Measurements from ENCODE around the gene TMEM271. TPM values are rescaled to one million over a fixed set of nuclear protein-coding genes. Genes with fewer than 3 reads are reported as not detected.
"Not testable (repeated sequence)": the region's sequence is repeated elsewhere in the genome, so short reads cannot be mapped to it uniquely, and the experiment has no call there.

The TMEM271 gene
- total and polyA plus RNA-seq, 2 donors (not counting 1 experiment from before 2014, with no cell fraction given) = not detected

DNA sequence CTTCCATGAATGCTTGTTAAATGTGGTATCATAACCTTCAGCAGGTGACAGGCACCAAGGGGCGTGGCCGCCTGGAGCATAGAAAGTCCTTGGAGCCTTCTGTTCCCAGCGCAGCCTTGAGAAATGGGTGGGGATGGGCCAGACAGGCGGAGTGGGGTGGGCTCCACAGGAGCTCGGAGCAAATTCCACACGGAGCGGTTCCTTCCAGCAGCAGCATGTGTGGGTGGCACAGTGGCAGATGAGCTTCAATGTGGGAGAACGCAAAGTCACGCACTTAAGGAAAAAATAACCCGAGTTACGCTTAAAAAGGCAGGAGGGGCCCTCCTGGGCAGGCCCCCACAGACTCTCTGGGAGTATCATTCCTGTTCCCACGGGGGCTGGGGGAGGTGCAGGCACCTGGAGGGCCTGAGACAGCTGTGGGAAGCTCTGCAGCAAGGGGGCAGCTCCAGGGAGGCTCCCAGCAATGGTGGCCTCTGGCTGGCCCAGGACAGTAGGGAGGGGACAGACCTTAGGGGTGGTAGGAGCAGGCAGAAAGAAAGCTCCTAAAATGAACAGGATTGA lies 15.3 kb downstream of the TMEM271 start:
- Histone ChIP-seq H3K4me3 (replicated peaks in 1 of 4; ENCODE audit: control extremely low read depth in 1 of 4, insufficient read depth in 1 of 4, low read depth in 3 of 4, low read length in 4 of 4) (no peak overlapping the region), H3K9me3 (ENCODE audit: control insufficient read depth, insufficient read depth, low read depth, low read length) (no peaks in the 10 kb centered on the region), H2AFZ (ENCODE audit: low read length) (no peak overlapping the region), H3K36me3 (ENCODE audit: control insufficient read depth, insufficient read depth, low read length) (no peaks in the 10 kb centered on the region), H3K9ac (ENCODE audit: insufficient read depth, low read length) (no peak overlapping the region), H3K27ac (ENCODE audit: insufficient read depth, low read length) (no peak overlapping the region), H3K79me2 (ENCODE audit: control insufficient read depth, insufficient read depth, low read length) (no peaks in the 10 kb centered on the region), H3K4me1 (ENCODE audit: control insufficient read depth, extremely low read depth, insufficient read depth, low read length) (no peaks in the 10 kb centered on the region), H3K4me2 (ENCODE audit: extremely low read depth, insufficient read depth, low read length) (no peak overlapping the region), H4K20me1 (ENCODE audit: control insufficient read depth, extremely low read depth, insufficient read depth, low read length) (no peaks in the 10 kb centered on the region), H3K27me3 (ENCODE audit: control insufficient read depth, insufficient read depth, low read length) (no peaks in the 10 kb centered on the region)
- TF ChIP-seq, protein P1, sequence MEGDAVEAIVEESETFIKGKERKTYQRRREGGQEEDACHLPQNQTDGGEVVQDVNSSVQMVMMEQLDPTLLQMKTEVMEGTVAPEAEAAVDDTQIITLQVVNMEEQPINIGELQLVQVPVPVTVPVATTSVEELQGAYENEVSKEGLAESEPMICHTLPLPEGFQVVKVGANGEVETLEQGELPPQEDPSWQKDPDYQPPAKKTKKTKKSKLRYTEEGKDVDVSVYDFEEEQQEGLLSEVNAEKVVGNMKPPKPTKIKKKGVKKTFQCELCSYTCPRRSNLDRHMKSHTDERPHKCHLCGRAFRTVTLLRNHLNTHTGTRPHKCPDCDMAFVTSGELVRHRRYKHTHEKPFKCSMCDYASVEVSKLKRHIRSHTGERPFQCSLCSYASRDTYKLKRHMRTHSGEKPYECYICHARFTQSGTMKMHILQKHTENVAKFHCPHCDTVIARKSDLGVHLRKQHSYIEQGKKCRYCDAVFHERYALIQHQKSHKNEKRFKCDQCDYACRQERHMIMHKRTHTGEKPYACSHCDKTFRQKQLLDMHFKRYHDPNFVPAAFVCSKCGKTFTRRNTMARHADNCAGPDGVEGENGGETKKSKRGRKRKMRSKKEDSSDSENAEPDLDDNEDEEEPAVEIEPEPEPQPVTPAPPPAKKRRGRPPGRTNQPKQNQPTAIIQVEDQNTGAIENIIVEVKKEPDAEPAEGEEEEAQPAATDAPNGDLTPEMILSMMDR (conservative IDR thresholded peaks at IDR 0.05 in 1 of 2, IDR thresholded peaks at IDR 0.05 in 1 of 2; ENCODE audit: low read depth in 1 of 2, low read length in 2 of 2) = no peak
- no peak for TF ChIP-seq EZH2 (IDR thresholded peaks at IDR 0.05; ENCODE audit: low read length, missing control alignments)
- no peak for DNase-seq (ENCODE audit: low read depth in 2 of 2)

DNA sequence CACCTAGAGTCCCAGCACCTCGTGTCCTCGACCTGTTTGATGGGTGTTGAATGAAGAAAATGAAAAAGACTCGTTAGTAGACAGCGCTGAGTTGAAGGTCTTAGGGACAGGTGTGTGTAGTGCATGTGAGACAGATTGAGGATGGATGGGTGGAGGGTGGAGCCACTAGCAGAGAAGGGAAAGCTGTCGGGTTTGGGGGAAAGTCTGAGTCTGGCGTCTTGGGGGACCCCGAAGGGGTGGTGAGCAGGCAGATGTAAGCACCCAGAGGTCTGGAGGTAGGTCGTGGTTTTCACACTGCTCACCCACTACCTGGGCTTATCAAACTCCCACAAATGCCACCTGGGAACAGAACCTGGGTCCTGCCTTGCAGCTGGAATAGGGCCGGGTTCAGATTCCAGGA lies 16.0 kb downstream of the TMEM271 start:
- H3K27ac ChIP-seq (ENCODE audit: insufficient read depth, low read length) = no peak overlapping the region
- no peak overlapping the region for H2AFZ ChIP-seq (ENCODE audit: low read length)
- no peaks in the 10 kb centered on the region for H3K79me2 ChIP-seq (ENCODE audit: control insufficient read depth, insufficient read depth, low read length)
- H3K4me2 ChIP-seq (ENCODE audit: extremely low read depth, insufficient read depth, low read length) = no peak overlapping the region
- H3K9me3 ChIP-seq (ENCODE audit: control insufficient read depth, insufficient read depth, low read depth, low read length) = no peaks in the 10 kb centered on the region
- H3K36me3 ChIP-seq (ENCODE audit: control insufficient read depth, insufficient read depth, low read length) = no peaks in the 10 kb centered on the region
- H3K9ac ChIP-seq (ENCODE audit: insufficient read depth, low read length) = no peak overlapping the region
- H3K4me3 ChIP-seq (replicated peaks in 1 of 4; ENCODE audit: control extremely low read depth in 1 of 4, insufficient read depth in 1 of 4, low read depth in 3 of 4, low read length in 4 of 4) = no peak overlapping the region
- peaks cover 3% of the 10 kb centered on the region for H3K27me3 ChIP-seq (ENCODE audit: control insufficient read depth, insufficient read depth, low read length)
- H3K4me1 ChIP-seq (ENCODE audit: control insufficient read depth, extremely low read depth, insufficient read depth, low read length) = no peaks in the 10 kb centered on the region
- DNase-seq (ENCODE audit: low read depth in 2 of 2) = no peak
- TF ChIP-seq, protein P1 (conservative IDR thresholded peaks at IDR 0.05 in 1 of 2, IDR thresholded peaks at IDR 0.05 in 1 of 2; ENCODE audit: low read depth in 1 of 2, low read length in 2 of 2) = no peak
- TF ChIP-seq EZH2 (IDR thresholded peaks at IDR 0.05; ENCODE audit: low read length, missing control alignments) = no peak
- no peaks in the 10 kb centered on the region for H4K20me1 ChIP-seq (ENCODE audit: control insufficient read depth, extremely low read depth, insufficient read depth, low read length)

DNA sequence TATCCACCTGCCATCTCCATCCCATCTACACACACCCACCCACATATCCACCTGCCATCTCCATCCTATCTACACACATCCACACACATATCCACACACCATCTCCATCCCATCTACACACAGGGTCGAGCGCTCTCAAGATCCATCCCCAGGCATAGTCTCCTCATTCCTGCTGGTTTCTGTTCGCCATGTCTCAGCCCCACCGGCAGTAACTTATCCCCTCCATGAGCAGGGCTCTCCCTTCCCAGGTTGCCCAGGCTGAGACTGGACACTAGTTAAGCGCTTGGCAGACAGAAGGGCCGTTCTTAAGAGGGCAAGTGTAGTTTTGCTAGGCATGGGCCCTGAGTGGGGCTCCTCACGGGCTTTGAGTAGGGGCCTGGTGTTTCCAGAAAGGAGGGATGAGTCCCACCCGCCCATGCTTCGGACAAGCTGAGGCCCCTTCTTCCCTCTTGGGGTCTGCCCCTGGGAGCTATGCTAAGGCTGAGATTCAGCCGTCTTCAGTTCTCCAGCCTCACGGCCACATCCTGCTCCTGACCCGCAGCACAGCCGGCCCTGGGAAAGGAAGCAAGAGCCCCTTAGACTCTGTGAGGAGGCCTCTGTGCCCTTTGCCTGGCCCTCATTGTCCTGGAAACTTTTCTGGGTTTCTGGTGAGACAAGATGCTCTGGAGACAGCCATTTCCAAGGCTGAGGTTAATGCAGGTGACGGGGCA lies 20.4 kb downstream of the TMEM271 start:
- Histone ChIP-seq H3K4me2 (ENCODE audit: extremely low read depth, insufficient read depth, low read length) (no peak overlapping the region), H3K27me3 (ENCODE audit: control insufficient read depth, insufficient read depth, low read length) (peaks cover 3% of the 10 kb centered on the region), H3K27ac (ENCODE audit: insufficient read depth, low read length) (no peak overlapping the region), H3K4me1 (ENCODE audit: control insufficient read depth, extremely low read depth, insufficient read depth, low read length) (no peaks in the 10 kb centered on the region), H3K9me3 (ENCODE audit: control insufficient read depth, insufficient read depth, low read depth, low read length) (no peaks in the 10 kb centered on the region), H3K9ac (ENCODE audit: insufficient read depth, low read length) (no peak overlapping the region), H4K20me1 (ENCODE audit: control insufficient read depth, extremely low read depth, insufficient read depth, low read length) (no peaks in the 10 kb centered on the region), H3K4me3 (replicated peaks in 1 of 4; ENCODE audit: control extremely low read depth in 1 of 4, insufficient read depth in 1 of 4, low read depth in 3 of 4, low read length in 4 of 4) (no peak overlapping the region), H3K79me2 (ENCODE audit: control insufficient read depth, insufficient read depth, low read length) (no peaks in the 10 kb centered on the region), H3K36me3 (ENCODE audit: control insufficient read depth, insufficient read depth, low read length) (no peaks in the 10 kb centered on the region), H2AFZ (ENCODE audit: low read length) (no peak overlapping the region)
- no peak for DNase-seq (ENCODE audit: low read depth in 2 of 2)
- TF ChIP-seq, protein P1 (conservative IDR thresholded peaks at IDR 0.05 in 1 of 2, IDR thresholded peaks at IDR 0.05 in 1 of 2; ENCODE audit: low read depth in 1 of 2, low read length in 2 of 2) = no peak
- no peak for TF ChIP-seq EZH2 (IDR thresholded peaks at IDR 0.05; ENCODE audit: low read length, missing control alignments)

DNA sequence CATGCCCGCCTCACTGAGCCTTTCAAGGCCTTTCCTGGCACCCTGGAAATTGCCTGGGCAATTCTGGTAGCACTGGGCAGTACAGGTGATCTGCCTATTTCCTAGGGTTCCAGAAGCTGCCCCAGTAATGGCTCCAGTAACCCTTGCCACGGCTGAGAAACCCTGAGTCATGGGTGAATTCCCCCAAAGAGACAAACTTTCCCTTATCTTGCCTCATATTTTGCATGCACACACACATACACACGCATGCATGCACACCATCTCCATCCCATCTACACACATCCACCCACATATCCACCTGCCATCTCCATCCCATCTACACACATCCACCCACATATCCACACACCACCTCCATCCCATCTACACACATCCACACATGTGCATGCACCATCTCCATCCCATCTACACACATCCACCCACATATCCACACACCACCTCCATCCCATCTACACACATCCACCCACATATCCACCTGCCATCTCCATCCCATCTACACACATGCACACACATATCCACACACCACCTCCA lies 21.2 kb downstream of the TMEM271 start:
- not testable (repeated sequence) for H4K20me1 ChIP-seq (ENCODE audit: control insufficient read depth, extremely low read depth, insufficient read depth, low read length); H3K27ac ChIP-seq (ENCODE audit: insufficient read depth, low read length); DNase-seq (ENCODE audit: low read depth in 2 of 2); H2AFZ ChIP-seq (ENCODE audit: low read length); H3K36me3 ChIP-seq (ENCODE audit: control insufficient read depth, insufficient read depth, low read length); H3K9me3 ChIP-seq (ENCODE audit: control insufficient read depth, insufficient read depth, low read depth, low read length); H3K4me1 ChIP-seq (ENCODE audit: control insufficient read depth, extremely low read depth, insufficient read depth, low read length); H3K79me2 ChIP-seq (ENCODE audit: control insufficient read depth, insufficient read depth, low read length); H3K27me3 ChIP-seq (ENCODE audit: control insufficient read depth, insufficient read depth, low read length); H3K4me3 ChIP-seq (replicated peaks in 1 of 4; ENCODE audit: control extremely low read depth in 1 of 4, insufficient read depth in 1 of 4, low read depth in 3 of 4, low read length in 4 of 4); H3K9ac ChIP-seq (ENCODE audit: insufficient read depth, low read length); H3K4me2 ChIP-seq (ENCODE audit: extremely low read depth, insufficient read depth, low read length)
